Activated CD4-positive, alpha-beta T cell treated with anti-CD3 and anti-CD28 coated beads for 1 hour (primary cell): ENCODE data around the gene ZNF554.
"Not testable (repeated sequence)": the region's sequence is repeated elsewhere in the genome, so short reads cannot be mapped to it uniquely, and the experiment has no call there.

ENCODE experiments used
- DNase-seq: peaks from one replicate; pipeline ENCODE4 v3.0.0-alpha.2; 2020

The ZNF554 gene

DNA sequence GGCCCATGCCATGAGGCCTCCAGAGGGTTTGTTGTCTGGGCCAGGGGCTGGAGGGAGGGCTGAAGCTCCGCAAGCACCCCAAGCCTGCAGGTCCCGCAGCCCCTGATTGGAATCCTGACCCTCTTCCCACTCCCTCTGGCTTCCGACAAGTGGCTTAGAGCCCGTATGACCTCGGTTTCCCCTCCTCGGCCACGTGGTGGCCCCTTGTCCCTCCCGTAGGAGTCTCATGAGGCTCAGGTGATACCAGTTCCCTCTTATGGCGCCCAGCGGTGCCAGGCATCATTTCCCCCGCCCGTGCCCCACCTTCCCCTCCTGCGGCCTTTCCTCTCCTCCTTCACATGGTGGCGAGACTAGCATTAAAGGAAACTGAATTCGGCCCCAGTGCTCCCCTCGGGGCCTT, 28.2 kb upstream of the ZNF554 start:
- no peak for DNase-seq

DNA sequence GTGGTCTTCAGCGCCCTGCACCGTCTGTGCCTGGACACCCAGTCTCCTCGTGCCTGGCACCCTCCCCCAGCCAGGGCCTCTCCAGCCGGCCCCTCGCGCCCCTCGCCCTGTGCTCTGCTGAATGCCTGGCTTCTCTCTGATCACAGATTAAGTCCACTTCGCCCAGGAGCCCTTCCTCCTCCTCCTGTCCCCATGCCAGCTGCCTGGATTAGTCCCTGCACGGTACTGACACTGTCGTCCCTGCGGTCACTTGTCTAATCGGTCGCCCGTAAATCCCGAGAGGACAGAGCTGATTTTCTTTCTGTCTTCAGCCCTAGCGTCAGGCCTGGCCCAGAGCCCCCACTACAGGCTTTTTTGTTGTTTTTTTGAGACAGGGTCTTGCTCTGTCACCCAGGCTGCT, 27.8 kb upstream of the ZNF554 start:
- no peak for DNase-seq

GRCh38 chr19:2792666-2793065, 27.0 kb upstream of the ZNF554 start:
- DNase-seq = not testable (repeated sequence)

GRCh38 chr19:2793126-2793525, 26.5 kb upstream of the ZNF554 start:
- DNase-seq = no peak

- DNase-seq = no peak
These were observed 26.1 kb upstream of the ZNF554 start for GRCh38 chr19:2793577-2793976.

DNA sequence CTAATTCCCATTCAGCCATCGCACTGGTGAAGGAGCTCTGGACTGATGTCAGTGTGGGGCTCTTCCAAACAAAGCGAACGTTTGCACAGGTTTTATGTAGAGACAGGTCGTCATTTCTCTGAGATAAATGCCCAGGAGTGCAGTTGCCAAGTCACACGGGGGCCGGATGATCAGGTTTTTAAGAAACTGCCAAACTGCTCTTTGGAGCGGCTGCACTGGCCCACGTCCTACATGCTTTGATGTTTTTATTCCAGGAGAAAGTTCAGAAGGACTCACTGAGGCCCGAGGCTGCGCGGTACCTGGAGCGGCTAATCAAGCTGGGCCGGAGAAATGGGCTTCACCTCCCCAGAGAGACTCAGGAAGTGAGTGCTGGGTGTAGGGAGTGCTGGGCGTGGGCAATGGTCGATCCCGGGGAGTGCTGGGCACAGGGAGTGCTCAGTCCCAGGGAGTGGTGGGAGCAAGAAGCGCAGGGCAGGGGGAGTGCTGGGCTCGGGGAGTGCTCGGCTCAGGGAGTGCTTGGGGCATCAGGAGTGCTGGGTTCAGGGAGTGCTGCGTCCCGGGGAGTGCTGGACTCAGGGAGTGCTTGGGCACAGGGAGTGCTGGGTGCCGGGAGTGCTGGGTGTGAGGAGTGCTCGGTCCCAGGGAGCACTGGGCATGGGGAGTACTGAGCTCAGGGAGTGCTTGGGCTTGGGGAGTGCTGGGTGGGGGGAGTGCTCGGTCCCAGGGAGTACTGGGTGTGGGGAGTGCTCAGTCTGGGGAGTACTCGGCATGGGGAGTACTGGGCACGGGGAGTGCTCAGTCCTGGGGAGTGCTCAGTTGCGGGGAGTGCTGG, 23.6 kb upstream of the ZNF554 start:
- DNase-seq = no peak

DNA sequence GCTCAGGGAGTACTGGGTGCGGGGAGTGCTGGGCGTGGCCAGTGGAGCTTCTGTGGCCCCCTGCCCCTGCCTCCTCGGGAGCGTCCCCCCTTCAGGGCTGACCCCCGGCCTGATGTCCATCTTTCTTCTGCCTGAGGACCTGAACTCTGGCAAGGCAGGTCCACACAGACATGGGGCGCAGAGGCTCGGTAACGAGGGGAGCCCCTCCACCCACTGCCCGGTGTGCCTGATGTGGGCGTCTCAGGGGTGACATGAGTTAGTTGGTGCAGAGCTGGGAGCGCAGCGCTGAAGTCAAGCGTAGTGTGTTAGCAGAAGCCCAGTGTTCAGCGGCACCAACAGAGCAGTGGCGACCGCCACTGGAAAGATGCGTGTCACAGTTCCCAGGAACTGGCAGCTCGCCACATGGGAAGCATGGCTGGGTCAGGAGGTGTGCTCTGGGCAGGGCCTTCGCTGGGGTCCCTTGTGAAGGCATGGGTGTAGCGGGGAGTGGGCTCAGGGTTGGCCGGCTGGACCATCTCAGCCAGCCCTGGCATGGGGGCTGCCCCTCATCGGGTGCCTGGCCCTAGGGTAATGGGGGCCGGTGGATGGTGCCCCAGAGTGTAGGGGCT, 22.9 kb upstream of the ZNF554 start:
- no peak for DNase-seq

- no peak for DNase-seq
These were observed 22.4 kb upstream of the ZNF554 start for GRCh38 chr19:2797280-2797679.

DNA sequence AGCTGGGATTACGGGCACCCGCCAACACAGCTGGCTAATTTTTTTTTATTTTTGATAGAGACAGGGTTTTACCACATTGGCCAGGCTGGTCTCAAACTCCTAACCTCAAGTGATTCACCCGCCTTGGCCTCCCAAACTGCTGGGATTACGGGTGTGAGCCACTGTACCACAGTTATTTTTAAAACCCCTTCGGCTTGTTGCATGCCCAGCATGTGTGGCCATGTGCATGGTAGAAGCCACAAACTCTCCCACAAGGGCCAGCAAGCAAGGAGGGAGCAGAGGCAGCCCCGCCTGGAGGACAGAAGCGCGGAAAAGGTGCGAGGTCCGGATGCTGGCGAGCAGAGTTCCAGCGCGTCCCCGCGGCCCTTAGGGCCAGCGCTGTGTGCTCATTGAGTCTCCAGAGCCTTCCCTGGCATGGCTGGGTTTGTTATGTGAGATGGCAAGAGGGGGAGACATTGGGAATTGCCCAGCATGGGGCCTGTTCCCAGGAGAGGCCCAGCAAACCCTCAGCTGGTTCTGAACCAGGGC, 21.4 kb upstream of the ZNF554 start:
- no peak for DNase-seq

DNA sequence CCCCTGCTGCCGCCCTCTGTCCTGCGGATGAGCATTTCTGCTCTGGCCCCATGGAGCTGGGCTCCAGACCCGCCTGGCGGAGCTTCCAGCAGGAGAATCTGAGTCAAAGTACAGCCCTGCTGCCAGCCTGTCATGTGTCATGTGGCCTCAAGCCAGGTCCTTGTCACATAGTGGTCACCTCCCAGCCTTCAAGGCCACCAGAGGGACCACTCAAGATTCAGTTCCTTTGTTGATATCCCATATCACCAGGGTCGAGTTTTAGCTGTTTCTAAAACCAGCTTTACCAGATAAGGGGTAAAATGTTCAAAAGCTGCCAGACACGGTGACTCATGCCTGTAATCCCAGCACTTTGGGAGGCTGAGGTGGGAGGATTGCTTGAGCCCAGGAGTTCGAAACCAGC, 20.9 kb upstream of the ZNF554 start:
- no peak for DNase-seq

DNA sequence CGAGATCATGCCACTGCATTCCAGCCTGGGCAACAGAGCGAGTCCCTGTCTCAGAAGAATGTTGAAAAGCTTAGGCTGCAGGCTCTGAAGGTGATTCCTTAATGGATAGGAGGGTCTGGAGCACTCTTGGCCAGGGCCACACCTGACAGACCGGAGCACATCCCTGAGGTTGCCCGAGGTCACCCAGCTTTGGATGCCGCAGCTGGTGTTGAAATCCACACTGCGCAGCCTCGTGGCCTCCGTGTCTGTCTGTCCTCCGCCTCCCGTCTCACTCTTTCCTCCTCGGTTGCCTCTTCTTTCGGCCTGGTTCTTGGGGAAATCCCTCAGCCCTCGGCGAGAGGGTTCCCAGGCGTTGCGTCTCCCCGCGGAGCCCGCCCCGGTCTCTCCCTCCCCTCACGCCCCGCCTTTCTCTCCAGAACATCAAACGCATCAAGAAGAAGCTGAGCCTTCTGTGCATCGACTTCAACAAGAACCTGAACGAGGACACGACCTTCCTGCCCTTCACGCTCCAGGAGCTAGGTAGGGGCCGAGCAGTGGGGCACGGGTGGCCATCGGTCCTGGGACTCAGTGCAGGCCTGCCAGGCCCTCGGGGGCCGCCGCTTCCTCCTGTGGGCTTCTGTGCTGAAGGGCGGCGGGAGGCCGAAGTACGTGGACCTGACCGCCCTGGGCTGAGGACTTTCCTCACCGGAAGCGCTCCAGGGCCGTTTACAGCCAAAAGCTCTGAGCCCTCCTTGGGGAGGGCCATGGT, 20.2 kb upstream of the ZNF554 start:
- no peak for DNase-seq

DNA sequence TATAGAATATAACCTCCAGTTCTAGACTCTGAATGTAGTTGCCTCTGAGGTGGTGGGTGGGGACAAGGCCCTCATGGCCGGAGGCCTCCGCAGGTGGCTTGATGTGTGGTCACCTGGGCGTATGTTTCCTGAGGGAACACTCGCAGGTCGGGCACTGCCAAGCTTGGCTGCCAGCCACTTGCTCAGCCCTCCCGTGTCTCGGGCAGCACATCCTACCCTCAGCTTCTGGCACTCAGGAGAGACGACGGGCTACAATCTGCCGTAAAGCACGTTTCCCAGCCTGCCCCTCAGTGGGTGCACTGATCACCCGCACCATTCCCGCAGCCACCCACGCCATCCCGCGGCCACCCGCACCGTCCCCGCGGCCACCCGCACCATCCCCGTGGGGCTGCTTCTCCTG, 19.2 kb upstream of the ZNF554 start:
- DNase-seq = no peak

DNA sequence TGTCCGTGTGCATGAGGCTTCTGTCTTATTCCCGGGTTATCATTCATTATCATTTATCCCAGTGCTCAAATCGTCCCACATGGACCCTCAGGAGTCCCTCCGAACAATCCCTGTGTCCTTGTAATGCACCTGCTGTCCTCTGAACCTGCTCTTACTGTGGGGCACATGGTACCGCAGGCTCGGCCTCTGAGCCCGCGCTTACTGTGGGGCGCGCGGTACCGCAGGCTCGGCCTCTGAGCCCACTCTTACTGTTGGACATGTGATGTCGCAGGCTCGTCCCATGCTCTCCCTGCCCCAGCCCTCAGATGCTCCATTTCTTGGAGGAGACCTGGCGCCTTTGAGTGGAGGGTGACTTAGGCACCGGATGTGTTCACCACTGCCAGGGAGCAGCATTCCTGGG, 16.8 kb upstream of the ZNF554 start:
- DNase-seq = no peak

DNA sequence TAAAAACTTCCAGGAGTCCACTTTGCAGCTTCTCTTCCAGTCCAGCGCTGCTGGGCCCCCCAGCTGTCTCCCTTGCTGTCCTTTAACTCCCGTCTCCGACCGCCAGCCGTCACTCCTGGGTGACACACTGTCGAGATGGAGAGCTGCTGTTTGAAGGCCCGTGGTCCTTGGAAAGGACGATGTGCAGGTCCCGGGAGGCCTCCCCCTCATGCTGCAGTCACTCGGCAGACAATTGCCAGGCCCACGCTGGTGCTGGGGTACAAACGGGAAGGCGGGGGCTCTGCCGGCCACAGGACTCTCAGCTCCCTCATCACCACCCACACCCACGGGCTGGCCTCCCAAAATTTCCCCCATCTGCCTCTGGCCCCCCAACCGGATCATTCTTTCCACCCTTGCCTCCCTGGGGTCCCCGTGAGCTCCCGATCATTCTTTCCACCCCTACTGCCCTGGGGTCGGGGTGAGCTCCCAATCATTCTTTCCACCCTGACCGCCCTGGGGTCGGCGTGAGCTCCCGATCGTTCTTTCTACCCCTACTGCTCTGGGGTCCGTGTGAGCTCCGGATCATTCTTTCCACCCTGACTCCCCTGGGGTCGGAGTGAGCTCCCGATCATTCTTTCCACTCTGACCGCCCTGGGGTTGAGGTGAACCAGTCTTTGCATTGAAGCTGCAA, 16.0 kb upstream of the ZNF554 start:
- no peak for DNase-seq

GRCh38 chr19:2804156-2805004, 15.3 kb upstream of the ZNF554 start:
- DNase-seq = no peak

- DNase-seq = no peak
These were observed 14.3 kb upstream of the ZNF554 start for GRCh38 chr19:2805261-2805900.

GRCh38 chr19:2805991-2806649, 13.5 kb upstream of the ZNF554 start:
- no peak for DNase-seq

DNA sequence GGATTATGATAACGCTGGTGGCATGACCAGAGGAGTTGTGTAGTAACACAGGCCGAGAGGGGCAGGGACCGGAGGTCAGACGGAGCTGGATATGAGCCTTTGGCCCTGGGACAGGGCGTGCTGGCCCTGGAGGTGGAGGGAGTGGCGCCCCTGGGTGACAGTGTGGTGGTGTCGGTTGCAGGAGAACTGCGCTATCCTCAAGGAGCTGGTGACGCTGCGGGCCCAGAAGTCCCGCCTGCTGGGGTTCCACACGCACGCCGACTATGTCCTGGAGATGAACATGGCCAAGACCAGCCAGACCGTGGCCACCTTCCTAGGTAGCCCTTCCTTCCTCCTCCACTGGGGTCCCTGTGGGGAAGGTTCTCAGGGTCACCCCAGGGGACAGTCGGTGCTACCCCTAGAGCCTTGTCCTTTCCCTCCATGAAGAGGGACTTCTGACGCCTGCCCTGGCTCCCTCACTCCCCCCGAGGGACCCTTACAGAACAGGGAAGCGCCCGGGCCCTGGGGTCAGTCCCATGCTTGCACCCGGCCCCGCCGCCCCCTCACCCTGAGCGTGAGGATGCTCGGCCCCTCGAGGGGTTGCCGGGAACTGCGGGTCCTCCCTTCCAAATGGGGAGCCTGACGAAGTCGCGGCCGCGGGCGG, 12.8 kb upstream of the ZNF554 start:
- DNase-seq = no peak

DNA sequence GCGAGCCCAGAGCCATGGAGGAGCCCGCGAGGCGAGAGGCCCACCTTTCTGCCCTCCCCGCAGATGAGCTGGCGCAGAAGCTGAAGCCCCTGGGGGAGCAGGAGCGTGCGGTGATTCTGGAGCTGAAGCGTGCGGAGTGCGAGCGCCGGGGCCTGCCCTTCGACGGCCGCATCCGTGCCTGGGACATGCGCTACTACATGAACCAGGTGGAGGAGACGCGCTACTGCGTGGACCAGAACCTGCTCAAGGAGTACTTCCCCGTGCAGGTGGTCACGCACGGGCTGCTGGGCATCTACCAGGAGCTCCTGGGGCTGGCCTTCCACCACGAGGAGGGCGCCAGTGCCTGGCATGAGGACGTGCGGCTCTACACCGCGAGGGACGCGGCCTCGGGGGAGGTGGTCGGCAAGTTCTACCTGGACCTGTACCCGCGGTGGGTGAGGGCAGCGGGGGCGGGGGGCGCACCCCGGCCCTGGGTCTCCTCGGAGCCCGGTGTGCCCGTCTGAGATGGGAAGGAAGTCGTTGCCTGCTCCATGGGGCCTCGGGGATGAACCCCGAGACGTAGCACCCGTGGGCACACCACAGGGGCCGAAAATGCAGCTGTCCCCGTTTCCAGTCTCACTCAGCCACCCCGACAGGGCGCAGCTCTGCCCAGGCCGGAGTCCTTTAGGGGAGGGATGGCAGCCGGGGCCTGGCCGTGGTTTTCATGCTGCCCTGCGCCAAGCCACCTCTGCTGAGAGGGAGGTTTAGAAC, 12.1 kb upstream of the ZNF554 start:
- DNase-seq = no peak
